Karpas-422 (cell line): ENCODE results near the gene HYAL2. TPM values are rescaled to one million over a fixed set of nuclear protein-coding genes. Genes with fewer than 3 reads are reported as not detected.
A peak's percentile ranks its signal among the peaks of the same experiment; 100 is the strongest.
"Not testable (repeated sequence)": the region's sequence is repeated elsewhere in the genome, so short reads cannot be mapped to it uniquely, and the experiment has no call there.

Source experiments
- DNase-seq: peaks from one replicate; pipeline ENCODE4 v3.0.0-alpha.2; 2015
- H2AFZ ChIP-seq: fragments of 200-600 bp; sonication (generic); 2 replicates; pipeline ENCODE4 v1.6.1; 2014; ENCODE audit warnings: antibody characterized with exemption, low read length, mixed read lengths
- H3K27ac ChIP-seq: fragments of 200-600 bp; sonication (generic); 2 replicates; pipeline ENCODE4 v1.5.1; 2014; ENCODE audit warnings: mild to moderate bottlenecking, low read length, moderate library complexity
- H3K27me3 ChIP-seq: fragments of 200-600 bp; sonication (generic); 2 replicates; pipeline ENCODE4 v1.6.1; 2014; ENCODE audit warnings: low read length, mixed read lengths
- H3K36me3 ChIP-seq: fragments of 200-600 bp; sonication (generic); 2 replicates; pipeline ENCODE4 v1.6.1; 2014; ENCODE audit warnings: low read length, mixed read lengths; ENCODE audit not compliant: insufficient read depth
- H3K4me1 ChIP-seq: fragments of 200-600 bp; sonication (generic); 2 replicates; pipeline ENCODE4 v1.6.1; 2014; ENCODE audit warnings: mild to moderate bottlenecking, low read length, mixed read lengths
- H3K4me2 ChIP-seq: fragments of 200-600 bp; sonication (generic); 2 replicates; pipeline ENCODE4 v1.6.1; 2014; ENCODE audit warnings: low read length, low read depth, mild to moderate bottlenecking; ENCODE audit not compliant: poor library complexity, severe bottlenecking
- H3K4me3 ChIP-seq: fragments of 200-600 bp; sonication (generic); 2 replicates; pipeline ENCODE4 v1.5.1; 2014; ENCODE audit warnings: mild to moderate bottlenecking, antibody characterized with exemption, low read length, mixed read lengths
- H3K79me2 ChIP-seq: fragments of 200-600 bp; sonication (generic); 2 replicates; pipeline ENCODE4 v1.6.1; 2014; ENCODE audit warnings: mild to moderate bottlenecking, low read length, mixed read lengths
- H3K9ac ChIP-seq: fragments of 200-600 bp; sonication (generic); 2 replicates; pipeline ENCODE4 v1.6.0; 2014; ENCODE audit warnings: low read length
- H3K9me2 ChIP-seq: fragments of 200-600 bp; sonication (generic), shearing (Covaris generic); replicated peaks from 2 replicates; pipeline ENCODE4 v1.6.0; 2014; ENCODE audit warnings: mild to moderate bottlenecking, low read length, moderate library complexity; ENCODE audit not compliant: insufficient read depth
- H3K9me3 ChIP-seq: fragments of 300-700, 200-600 bp; sonication (generic); 2 replicates; pipeline ENCODE4 v1.6.1; 2014; ENCODE audit warnings: low read length, mixed read lengths
- H4K20me1 ChIP-seq: fragments of 200-600 bp; sonication (generic); 2 replicates; pipeline ENCODE4 v1.6.1; 2014; ENCODE audit warnings: mild to moderate bottlenecking, antibody characterized with exemption, low read length, low read depth; ENCODE audit not compliant: insufficient read depth
- total RNA-seq: library from RNA; depleted of rRNA; stranded (reverse); fragments of >200 nt; shearing (Covaris generic); gene quantifications from 2 replicates; pipeline ENCODE4 v1.2.3, GENCODE V29; 2014; ENCODE audit warnings: low replicate concordance

Gene HYAL2
- total RNA-seq, 1 experiment from 2014 or later = 12.8 TPM

- H3K9me3 ChIP-seq = no peaks in the 10 kb centered on the region
- H3K27me3 ChIP-seq = no peaks in the 10 kb centered on the region
- peaks cover 22% of the 10 kb centered on the region for H3K79me2 ChIP-seq
- peaks cover 6% of the 10 kb centered on the region; the same call in 1 of the 2 replicates for H3K36me3 ChIP-seq
- H3K4me3 ChIP-seq = no peak overlapping the region
- H4K20me1 ChIP-seq = no peaks in the 10 kb centered on the region; the same call in 1 of the 2 replicates
- H3K9ac ChIP-seq = no peak overlapping the region
- no peak overlapping the region for H2AFZ ChIP-seq
- no peak overlapping the region for H3K4me2 ChIP-seq
- no peak for DNase-seq
- H3K9me2 ChIP-seq = no peaks in the 10 kb centered on the region
- no peak overlapping the region for H3K27ac ChIP-seq
- peaks cover 21% of the 10 kb centered on the region for H3K4me1 ChIP-seq
Measured at GRCh38 chr3:50318615-50319014, 3.9 kb downstream of the HYAL2 start.

GRCh38 chr3:50318163-50318562, 4.4 kb downstream of the HYAL2 start:
- Histone ChIP-seq H3K27ac (no peak overlapping the region), H3K79me2 (peaks cover 22% of the 10 kb centered on the region)

GRCh38 chr3:50317300-50317699, 5.2 kb downstream of the HYAL2 start:
- no peaks in the 10 kb centered on the region for H3K9me2 ChIP-seq
- H4K20me1 ChIP-seq = no peaks in the 10 kb centered on the region; the same call in 1 of the 2 replicates
- peaks cover 22% of the 10 kb centered on the region for H3K79me2 ChIP-seq
- peaks cover 21% of the 10 kb centered on the region for H3K4me1 ChIP-seq
- no peak for DNase-seq
- no peaks in the 10 kb centered on the region for H3K27me3 ChIP-seq
- no peak overlapping the region for H3K4me3 ChIP-seq
- no peak overlapping the region for H3K4me2 ChIP-seq
- H3K9ac ChIP-seq = no peak overlapping the region
- no peak overlapping the region for H3K27ac ChIP-seq
- no peak overlapping the region for H2AFZ ChIP-seq
- no peaks in the 10 kb centered on the region for H3K9me3 ChIP-seq
- H3K36me3 ChIP-seq = peaks cover 6% of the 10 kb centered on the region; the same call in 1 of the 2 replicates

More at GRCh38 chr3:50318163-50318562, 4.4 kb downstream of the HYAL2 start:
- Histone ChIP-seq H3K4me1 (peaks cover 21% of the 10 kb centered on the region), H3K9ac (no peak overlapping the region), H3K9me2 (no peaks in the 10 kb centered on the region), H3K36me3 (peaks cover 6% of the 10 kb centered on the region; the same call in 1 of the 2 replicates), H3K9me3 (no peaks in the 10 kb centered on the region), H3K27me3 (no peaks in the 10 kb centered on the region), H3K4me2 (no peak overlapping the region), H4K20me1 (no peaks in the 10 kb centered on the region; the same call in 1 of the 2 replicates), H3K4me3 (no peak overlapping the region), H2AFZ (no peak overlapping the region)
- DNase-seq = no peak

GRCh38 chr3:50316657-50317242, 5.8 kb downstream of the HYAL2 start:
- no peak overlapping the region for H2AFZ ChIP-seq
- H3K9me3 ChIP-seq = no peaks in the 10 kb centered on the region
- no peaks in the 10 kb centered on the region; the same call in 1 of the 2 replicates for H4K20me1 ChIP-seq
- H3K4me1 ChIP-seq = peaks cover 16% of the 10 kb centered on the region
- no peak overlapping the region for H3K9ac ChIP-seq
- H3K4me3 ChIP-seq = no peak overlapping the region
- peaks cover 22% of the 10 kb centered on the region for H3K79me2 ChIP-seq
- H3K9me2 ChIP-seq = no peaks in the 10 kb centered on the region
- H3K4me2 ChIP-seq = no peak overlapping the region
- DNase-seq = peak; percentile 55
- no peak overlapping the region for H3K27ac ChIP-seq
- H3K36me3 ChIP-seq = peaks cover 6% of the 10 kb centered on the region; the same call in 1 of the 2 replicates
- H3K27me3 ChIP-seq = no peaks in the 10 kb centered on the region

DNA sequence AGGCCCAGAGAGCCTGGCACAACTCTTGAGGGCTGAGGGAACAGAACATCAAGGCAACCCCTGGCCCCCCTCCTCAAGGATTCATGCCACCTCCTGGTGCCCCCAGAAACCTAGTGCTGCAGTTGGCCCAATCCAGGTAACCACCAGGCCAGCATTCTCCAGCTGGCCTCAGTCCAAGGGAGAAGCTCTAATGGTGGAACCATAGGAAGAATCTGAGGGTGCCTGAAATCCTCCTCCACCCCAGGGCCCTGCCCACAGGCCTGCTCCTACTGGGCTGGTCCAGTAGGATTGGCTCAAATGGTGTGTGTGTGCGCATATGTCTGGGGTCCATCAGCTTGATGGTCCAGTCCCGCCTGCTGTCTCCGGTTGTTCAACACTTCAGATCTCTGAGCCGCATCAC, 7.7 kb downstream of the HYAL2 start:
- Histone ChIP-seq H3K4me1 (peaks cover 6% of the 10 kb centered on the region), H3K27ac (no peak overlapping the region), H3K79me2 (peaks cover 11% of the 10 kb centered on the region), H3K9ac (no peak overlapping the region), H3K36me3 (peaks cover 6% of the 10 kb centered on the region; the same call in 1 of the 2 replicates), H3K9me2 (no peaks in the 10 kb centered on the region), H3K27me3 (no peaks in the 10 kb centered on the region), H3K4me3 (no peak overlapping the region), H2AFZ (no peak overlapping the region), H3K9me3 (no peaks in the 10 kb centered on the region), H4K20me1 (no peaks in the 10 kb centered on the region), H3K4me2 (no peak overlapping the region)
- DNase-seq = no peak

DNA sequence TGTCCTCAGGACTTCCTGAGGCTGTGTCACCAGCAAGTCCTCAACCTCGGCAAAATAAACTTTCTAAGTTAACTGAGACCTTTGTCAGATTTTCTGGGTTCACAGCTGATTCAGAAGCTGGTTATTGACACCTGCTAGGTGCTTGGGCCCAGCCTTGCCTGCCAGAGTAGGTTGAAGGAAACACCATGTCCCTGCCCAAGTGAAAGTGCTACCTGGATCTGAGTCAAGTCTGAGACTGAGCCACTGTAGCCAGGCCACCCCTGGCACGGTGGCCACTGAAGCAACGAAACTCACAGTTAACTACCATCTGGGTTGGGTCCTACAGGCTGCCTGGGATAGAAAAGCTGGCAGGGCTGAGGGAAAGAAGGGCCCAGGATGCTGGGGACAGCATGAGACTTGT, 8.2 kb downstream of the HYAL2 start:
- H3K27ac ChIP-seq = peak overlapping the region; percentile 43; the same call in 1 of the 2 replicates

DNA sequence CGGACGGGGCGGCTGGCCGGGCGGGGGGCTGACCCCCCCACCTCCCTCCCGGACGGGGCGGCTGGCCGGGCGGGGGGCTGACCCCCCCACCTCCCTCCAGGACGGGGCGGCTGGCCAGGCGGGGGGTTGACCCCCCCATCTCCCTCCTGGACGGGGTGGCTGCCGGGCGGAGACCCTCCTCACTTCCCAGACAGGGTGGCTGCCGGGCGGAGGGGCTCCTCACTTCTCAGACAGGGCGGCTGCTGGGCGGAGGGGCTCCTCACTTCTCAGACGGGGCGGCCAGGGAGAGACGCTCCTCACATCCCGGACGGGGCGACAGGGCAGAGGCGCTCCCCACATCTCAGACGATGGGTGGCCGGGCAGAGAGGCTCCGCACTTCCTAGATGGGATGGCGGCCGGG, 10.5 kb downstream of the HYAL2 start:
- H3K9me3 ChIP-seq, H3K4me3 ChIP-seq, H3K27ac ChIP-seq, H3K4me1 ChIP-seq, H2AFZ ChIP-seq, H3K9ac ChIP-seq, H3K9me2 ChIP-seq, H3K4me2 ChIP-seq, DNase-seq, H3K79me2 ChIP-seq, H4K20me1 ChIP-seq, H3K36me3 ChIP-seq, H3K27me3 ChIP-seq: not testable (repeated sequence)

More for the DNA sequence above, 8.2 kb downstream of the HYAL2 start:
- Histone ChIP-seq H2AFZ (no peak overlapping the region), H3K9me2 (no peaks in the 10 kb centered on the region), H3K4me3 (no peak overlapping the region), H3K79me2 (peaks cover 7% of the 10 kb centered on the region; the same call in 1 of the 2 replicates), H3K27me3 (no peaks in the 10 kb centered on the region), H3K9ac (peak overlapping the region; percentile 28; the same call in 1 of the 2 replicates), H3K9me3 (no peaks in the 10 kb centered on the region), H3K36me3 (peaks cover 4% of the 10 kb centered on the region; the same call in 1 of the 2 replicates), H4K20me1 (no peaks in the 10 kb centered on the region), H3K4me2 (no peak overlapping the region), H3K4me1 (peaks cover 6% of the 10 kb centered on the region)
- DNase-seq = no peak

DNA sequence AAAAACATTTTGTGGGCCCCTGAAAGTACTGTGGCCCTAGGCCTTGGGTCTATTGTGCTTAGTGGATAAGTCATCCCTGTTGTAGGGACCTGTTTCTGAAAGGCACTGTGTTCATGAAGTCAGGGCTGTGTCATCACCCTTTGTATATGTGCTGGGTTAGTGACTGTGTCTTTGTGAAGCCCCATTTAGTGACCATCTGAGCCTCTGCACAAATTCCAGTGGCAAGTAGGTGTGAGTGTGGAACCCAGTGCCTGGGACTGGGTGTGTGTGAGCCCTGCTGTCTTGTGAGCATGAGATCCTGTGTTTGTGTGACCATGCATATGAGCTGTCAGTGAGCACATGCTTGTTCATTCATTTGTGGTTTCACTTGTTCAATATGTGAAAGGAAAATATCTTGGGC, 17.9 kb downstream of the HYAL2 start:
- H3K9ac ChIP-seq = no peak overlapping the region
- H3K9me3 ChIP-seq = no peaks in the 10 kb centered on the region
- no peak overlapping the region for H3K4me2 ChIP-seq

More for the DNA sequence above, 17.9 kb downstream of the HYAL2 start:
- Histone ChIP-seq H3K36me3 (no peaks in the 10 kb centered on the region), H3K4me1 (peaks cover 10% of the 10 kb centered on the region), H3K27me3 (no peaks in the 10 kb centered on the region), H3K9me2 (no peaks in the 10 kb centered on the region), H3K27ac (no peak overlapping the region), H3K79me2 (no peaks in the 10 kb centered on the region), H4K20me1 (no peaks in the 10 kb centered on the region), H3K4me3 (no peak overlapping the region), H2AFZ (no peak overlapping the region)
- no peak for DNase-seq
